ENCODE data around the gene SNN. TPM values are rescaled to one million over a fixed set of nuclear protein-coding genes. Genes with fewer than 3 reads are reported as not detected.

The SNN gene
- total RNA-seq, 1 donor from 2014 or later, result 16.7 TPM

- peaks cover 18% of the 10 kb centered on the region for H3K79me2 ChIP-seq (ENCODE audit: insufficient read depth, low read length)
- peaks cover 34% of the 10 kb centered on the region for H3K36me3 Mint-ChIP-seq (ENCODE audit: low read depth, unreplicated experiment)
Observed at GRCh38 chr16:11691771-11692170, 23.5 kb downstream of the SNN start.

DNA sequence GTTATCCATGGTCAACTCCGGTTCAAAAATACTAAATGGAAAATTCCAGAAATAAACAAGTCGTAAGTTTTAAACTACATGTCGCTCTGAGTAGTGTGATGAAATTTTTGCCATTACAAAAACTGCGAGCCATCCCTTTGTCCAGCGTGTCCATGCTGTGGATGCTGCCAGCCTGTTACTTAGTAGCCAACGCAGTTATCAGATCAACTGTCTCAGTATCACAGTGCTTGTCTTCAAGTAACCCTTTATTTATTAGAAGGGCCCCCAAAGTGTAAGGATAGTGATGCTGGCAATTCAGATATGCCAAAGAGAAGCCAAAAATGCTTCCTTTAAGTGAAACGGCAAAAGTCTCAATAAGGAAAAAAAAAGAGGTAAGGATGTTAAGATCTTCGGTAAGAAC, 23.9 kb downstream of the SNN start:
- no peak overlapping the region for H3K4me3 ChIP-seq (ENCODE audit: insufficient read depth, low read depth, low read length)
- peaks cover 18% of the 10 kb centered on the region for H3K79me2 ChIP-seq (ENCODE audit: insufficient read depth, low read length)
- peaks cover 67% of the 10 kb centered on the region for H4K20me1 ChIP-seq (ENCODE audit: insufficient read depth, low read length)
- no peaks in the 10 kb centered on the region for H3K27me3 ChIP-seq (ENCODE audit: insufficient read depth, low read length)
- TF ChIP-seq, protein P1, sequence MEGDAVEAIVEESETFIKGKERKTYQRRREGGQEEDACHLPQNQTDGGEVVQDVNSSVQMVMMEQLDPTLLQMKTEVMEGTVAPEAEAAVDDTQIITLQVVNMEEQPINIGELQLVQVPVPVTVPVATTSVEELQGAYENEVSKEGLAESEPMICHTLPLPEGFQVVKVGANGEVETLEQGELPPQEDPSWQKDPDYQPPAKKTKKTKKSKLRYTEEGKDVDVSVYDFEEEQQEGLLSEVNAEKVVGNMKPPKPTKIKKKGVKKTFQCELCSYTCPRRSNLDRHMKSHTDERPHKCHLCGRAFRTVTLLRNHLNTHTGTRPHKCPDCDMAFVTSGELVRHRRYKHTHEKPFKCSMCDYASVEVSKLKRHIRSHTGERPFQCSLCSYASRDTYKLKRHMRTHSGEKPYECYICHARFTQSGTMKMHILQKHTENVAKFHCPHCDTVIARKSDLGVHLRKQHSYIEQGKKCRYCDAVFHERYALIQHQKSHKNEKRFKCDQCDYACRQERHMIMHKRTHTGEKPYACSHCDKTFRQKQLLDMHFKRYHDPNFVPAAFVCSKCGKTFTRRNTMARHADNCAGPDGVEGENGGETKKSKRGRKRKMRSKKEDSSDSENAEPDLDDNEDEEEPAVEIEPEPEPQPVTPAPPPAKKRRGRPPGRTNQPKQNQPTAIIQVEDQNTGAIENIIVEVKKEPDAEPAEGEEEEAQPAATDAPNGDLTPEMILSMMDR (IDR thresholded peaks at IDR 0.05; ENCODE audit: insufficient read depth, low read depth, low read length), result no peak
- TF ChIP-seq EZH2 (IDR thresholded peaks at IDR 0.05; ENCODE audit: insufficient read depth, low read length), result no peak
- DNase-seq (ENCODE audit: low read depth) (no peak), FAIRE-seq (no peak)
- H3K9me3 Mint-ChIP-seq (ENCODE audit: unreplicated experiment), result no peaks in the 10 kb centered on the region
- no peak overlapping the region for H3K4me2 ChIP-seq (ENCODE audit: low read length)
- no peak overlapping the region for H3K27ac Mint-ChIP-seq (ENCODE audit: unreplicated experiment)
- no peaks in the 10 kb centered on the region for H3K4me1 ChIP-seq (ENCODE audit: insufficient read depth, low read length)
- H2AFZ ChIP-seq (ENCODE audit: low read depth, low read length), result no peak overlapping the region
- no peak overlapping the region for H3K9ac ChIP-seq (ENCODE audit: low read length)
- no peaks in the 10 kb centered on the region for H3K4me1 Mint-ChIP-seq (ENCODE audit: low read depth, unreplicated experiment)
- no peak overlapping the region for H3K4me3 Mint-ChIP-seq (ENCODE audit: unreplicated experiment)
- H3K9me3 ChIP-seq (ENCODE audit: insufficient read depth, low read depth, low read length), result no peaks in the 10 kb centered on the region
- no peaks in the 10 kb centered on the region for H3K27me3 Mint-ChIP-seq (ENCODE audit: low read depth, unreplicated experiment)
- H3K36me3 Mint-ChIP-seq (ENCODE audit: low read depth, unreplicated experiment), result peaks cover 37% of the 10 kb centered on the region
- H3K27ac ChIP-seq (ENCODE audit: low read depth, low read length), result no peak overlapping the region
- peaks cover 40% of the 10 kb centered on the region for H3K36me3 ChIP-seq (ENCODE audit: insufficient read depth, low read length)

More at GRCh38 chr16:11691771-11692170, 23.5 kb downstream of the SNN start:
- FAIRE-seq (no peak), DNase-seq (ENCODE audit: low read depth) (no peak)
- Histone ChIP-seq H2AFZ (ENCODE audit: low read depth, low read length) (no peak overlapping the region), H3K27me3 (ENCODE audit: insufficient read depth, low read length) (no peaks in the 10 kb centered on the region), H3K9ac (ENCODE audit: low read length) (no peak overlapping the region), H3K4me2 (ENCODE audit: low read length) (no peak overlapping the region), H3K4me3 (ENCODE audit: insufficient read depth, low read depth, low read length) (no peak overlapping the region), H3K9me3 (ENCODE audit: insufficient read depth, low read depth, low read length) (no peaks in the 10 kb centered on the region), H3K27ac (ENCODE audit: low read depth, low read length) (no peak overlapping the region), H3K4me1 (ENCODE audit: insufficient read depth, low read length) (peaks cover under 1% of the 10 kb centered on the region), H3K36me3 (ENCODE audit: insufficient read depth, low read length) (peaks cover 37% of the 10 kb centered on the region), H4K20me1 (ENCODE audit: insufficient read depth, low read length) (peaks cover 63% of the 10 kb centered on the region)
- Mint-ChIP-seq H3K4me3 (ENCODE audit: unreplicated experiment) (no peak overlapping the region), H3K4me1 (ENCODE audit: low read depth, unreplicated experiment) (no peaks in the 10 kb centered on the region), H3K27me3 (ENCODE audit: low read depth, unreplicated experiment) (no peaks in the 10 kb centered on the region), H3K9me3 (ENCODE audit: unreplicated experiment) (no peaks in the 10 kb centered on the region), H3K27ac (ENCODE audit: unreplicated experiment) (no peak overlapping the region)
- no peak for TF ChIP-seq EZH2 (IDR thresholded peaks at IDR 0.05; ENCODE audit: insufficient read depth, low read length)
- TF ChIP-seq, protein P1 (IDR thresholded peaks at IDR 0.05; ENCODE audit: insufficient read depth, low read depth, low read length), result no peak

GRCh38 chr16:11692651-11693050, 24.4 kb downstream of the SNN start:
- no peak for DNase-seq (ENCODE audit: low read depth)
- no peaks in the 10 kb centered on the region for H3K4me1 Mint-ChIP-seq (ENCODE audit: low read depth, unreplicated experiment)
- H3K79me2 ChIP-seq (ENCODE audit: insufficient read depth, low read length), result peaks cover 18% of the 10 kb centered on the region
- no peak overlapping the region for H3K4me3 ChIP-seq (ENCODE audit: insufficient read depth, low read depth, low read length)
- H3K27me3 ChIP-seq (ENCODE audit: insufficient read depth, low read length), result no peaks in the 10 kb centered on the region
- H3K9ac ChIP-seq (ENCODE audit: low read length), result no peak overlapping the region
- no peaks in the 10 kb centered on the region for H3K27me3 Mint-ChIP-seq (ENCODE audit: low read depth, unreplicated experiment)
- FAIRE-seq, result no peak
- H3K36me3 Mint-ChIP-seq (ENCODE audit: low read depth, unreplicated experiment), result peaks cover 33% of the 10 kb centered on the region
- H3K4me1 ChIP-seq (ENCODE audit: insufficient read depth, low read length), result no peaks in the 10 kb centered on the region
- H3K36me3 ChIP-seq (ENCODE audit: insufficient read depth, low read length), result peaks cover 41% of the 10 kb centered on the region
- H3K4me2 ChIP-seq (ENCODE audit: low read length), result no peak overlapping the region
- no peaks in the 10 kb centered on the region for H3K9me3 Mint-ChIP-seq (ENCODE audit: unreplicated experiment)
- H3K27ac Mint-ChIP-seq (ENCODE audit: unreplicated experiment), result no peak overlapping the region
- H3K4me3 Mint-ChIP-seq (ENCODE audit: unreplicated experiment), result no peak overlapping the region
- peaks cover 68% of the 10 kb centered on the region for H4K20me1 ChIP-seq (ENCODE audit: insufficient read depth, low read length)
- TF ChIP-seq EZH2 (IDR thresholded peaks at IDR 0.05; ENCODE audit: insufficient read depth, low read length), result no peak
- TF ChIP-seq, protein P1 (IDR thresholded peaks at IDR 0.05; ENCODE audit: insufficient read depth, low read depth, low read length), result no peak
- no peaks in the 10 kb centered on the region for H3K9me3 ChIP-seq (ENCODE audit: insufficient read depth, low read depth, low read length)
- no peak overlapping the region for H3K27ac ChIP-seq (ENCODE audit: low read depth, low read length)
- H2AFZ ChIP-seq (ENCODE audit: low read depth, low read length), result no peak overlapping the region
